ENCODE measurements around the gene TEX51. TPM values are rescaled to one million over a fixed set of nuclear protein-coding genes. Genes with fewer than 3 reads are reported as not detected.

TEX51 gene
- total and polyA plus RNA-seq, 2 donors from 2014 or later = 2.1 TPM; not detected in 1

DNA sequence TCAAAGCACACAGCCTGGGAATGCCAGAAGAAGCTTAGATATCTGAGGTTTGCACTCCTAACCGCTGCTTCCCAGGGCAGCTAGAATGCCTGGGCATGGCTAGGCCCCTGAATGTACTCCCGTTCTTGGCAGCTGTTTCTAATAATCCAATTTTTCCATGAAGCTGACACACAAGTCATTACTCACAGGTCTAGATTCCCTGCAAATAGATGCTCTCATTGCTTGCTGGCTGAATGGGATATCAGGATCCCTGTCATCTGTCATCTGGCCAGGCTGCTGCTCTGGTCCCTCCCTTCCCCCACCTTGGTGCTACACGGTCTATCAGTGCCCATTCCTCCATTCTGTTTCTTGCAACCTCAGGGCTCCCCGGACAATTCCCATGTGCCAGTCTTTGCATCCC lies 40.7 kb upstream of the TEX51 start:
- peaks cover 0 to 5% (median 0%) of the 10 kb centered on the region in 3 donors for H3K4me1 ChIP-seq (ENCODE audit: control insufficient read depth in 2 of 3, insufficient read depth in 2 of 3, low read depth in 1 of 3, low read length in 3 of 3)
- no peaks in the 10 kb centered on the region for H3K9me3 ChIP-seq (ENCODE audit: control insufficient read depth in 2 of 3, insufficient read depth in 1 of 3, low read length in 3 of 3)
- H3K4me3 ChIP-seq (ENCODE audit: low read length in 3 of 3) = no peak overlapping the region
- H3K9ac ChIP-seq (ENCODE audit: low read length in 3 of 3) = no peak overlapping the region
- H3K36me3 ChIP-seq (ENCODE audit: control insufficient read depth in 2 of 3, insufficient read depth in 3 of 3, low read length in 3 of 3) = no peaks in the 10 kb centered on the region
- intact Hi-C loops (cut with DNase I) = no loop called here
- DNase-seq = no peak
- no peaks in the 10 kb centered on the region for H3K27me3 ChIP-seq (ENCODE audit: control insufficient read depth, insufficient read depth, low read length)
- TF ChIP-seq, protein P1, sequence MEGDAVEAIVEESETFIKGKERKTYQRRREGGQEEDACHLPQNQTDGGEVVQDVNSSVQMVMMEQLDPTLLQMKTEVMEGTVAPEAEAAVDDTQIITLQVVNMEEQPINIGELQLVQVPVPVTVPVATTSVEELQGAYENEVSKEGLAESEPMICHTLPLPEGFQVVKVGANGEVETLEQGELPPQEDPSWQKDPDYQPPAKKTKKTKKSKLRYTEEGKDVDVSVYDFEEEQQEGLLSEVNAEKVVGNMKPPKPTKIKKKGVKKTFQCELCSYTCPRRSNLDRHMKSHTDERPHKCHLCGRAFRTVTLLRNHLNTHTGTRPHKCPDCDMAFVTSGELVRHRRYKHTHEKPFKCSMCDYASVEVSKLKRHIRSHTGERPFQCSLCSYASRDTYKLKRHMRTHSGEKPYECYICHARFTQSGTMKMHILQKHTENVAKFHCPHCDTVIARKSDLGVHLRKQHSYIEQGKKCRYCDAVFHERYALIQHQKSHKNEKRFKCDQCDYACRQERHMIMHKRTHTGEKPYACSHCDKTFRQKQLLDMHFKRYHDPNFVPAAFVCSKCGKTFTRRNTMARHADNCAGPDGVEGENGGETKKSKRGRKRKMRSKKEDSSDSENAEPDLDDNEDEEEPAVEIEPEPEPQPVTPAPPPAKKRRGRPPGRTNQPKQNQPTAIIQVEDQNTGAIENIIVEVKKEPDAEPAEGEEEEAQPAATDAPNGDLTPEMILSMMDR (IDR thresholded peaks at IDR 0.05; ENCODE audit: borderline replicate concordance, extremely low read depth, insufficient read depth) = no peak
- FAIRE-seq = no peak
- no peak overlapping the region for H3K27ac ChIP-seq (ENCODE audit: low read depth in 2 of 2, low read length in 2 of 2)

GRCh38 chr2:126858436-126858835 lies 40.3 kb upstream of the TEX51 start:
- no peak overlapping the region for H3K4me3 ChIP-seq (ENCODE audit: low read length in 3 of 3)
- TF ChIP-seq, protein P1 (IDR thresholded peaks at IDR 0.05; ENCODE audit: borderline replicate concordance, extremely low read depth, insufficient read depth) = no peak
- H3K27me3 ChIP-seq (ENCODE audit: control insufficient read depth, insufficient read depth, low read length) = no peaks in the 10 kb centered on the region
- no peaks in the 10 kb centered on the region for H3K36me3 ChIP-seq (ENCODE audit: control insufficient read depth in 2 of 3, insufficient read depth in 3 of 3, low read length in 3 of 3)
- H3K27ac ChIP-seq (ENCODE audit: low read depth in 2 of 2, low read length in 2 of 2) = no peak overlapping the region
- no peak overlapping the region for H3K9ac ChIP-seq (ENCODE audit: low read length in 3 of 3)
- no peaks in the 10 kb centered on the region for H3K9me3 ChIP-seq (ENCODE audit: control insufficient read depth in 2 of 3, insufficient read depth in 1 of 3, low read length in 3 of 3)
- FAIRE-seq (no peak), DNase-seq (no peak)
- intact Hi-C loops (cut with DNase I) = no loop called here
- peaks cover 0 to 5% (median 0%) of the 10 kb centered on the region in 3 donors for H3K4me1 ChIP-seq (ENCODE audit: control insufficient read depth in 2 of 3, insufficient read depth in 2 of 3, low read depth in 1 of 3, low read length in 3 of 3)

DNA sequence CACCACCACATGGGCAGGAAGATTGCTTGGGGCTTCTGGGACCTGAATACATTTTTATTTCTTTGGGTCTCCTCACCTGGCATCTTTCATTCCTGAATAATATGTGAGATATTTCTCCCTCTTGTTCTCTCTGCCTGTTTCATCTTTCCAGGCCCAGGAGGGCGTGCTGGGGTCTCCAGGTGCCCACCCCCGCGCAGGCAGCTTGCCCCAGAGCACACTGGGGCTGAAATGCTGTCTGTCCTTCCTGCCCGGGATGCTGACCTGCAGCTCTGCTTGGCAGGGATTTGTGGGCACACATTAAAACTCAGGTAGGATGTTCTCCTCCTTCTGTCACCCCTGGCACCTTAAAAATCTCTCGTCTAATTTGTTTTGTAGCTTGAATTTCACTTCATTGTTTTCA lies 39.7 kb upstream of the TEX51 start:
- DNase-seq (peak in 1 of 5 donors; percentile 26), FAIRE-seq (no peak)
- peaks cover 0 to 5% (median 0%) of the 10 kb centered on the region in 3 donors for H3K4me1 ChIP-seq (ENCODE audit: control insufficient read depth in 2 of 3, insufficient read depth in 2 of 3, low read depth in 1 of 3, low read length in 3 of 3)
- H3K36me3 ChIP-seq (ENCODE audit: control insufficient read depth in 2 of 3, insufficient read depth in 3 of 3, low read length in 3 of 3) = no peaks in the 10 kb centered on the region
- no peaks in the 10 kb centered on the region for H3K27me3 ChIP-seq (ENCODE audit: control insufficient read depth, insufficient read depth, low read length)
- H3K4me3 ChIP-seq (ENCODE audit: low read length in 3 of 3) = no peak overlapping the region
- no peak overlapping the region for H3K9ac ChIP-seq (ENCODE audit: low read length in 3 of 3)
- H3K27ac ChIP-seq (ENCODE audit: low read depth in 2 of 2, low read length in 2 of 2) = no peak overlapping the region
- intact Hi-C loops (cut with DNase I) = no loop called here
- H3K9me3 ChIP-seq (ENCODE audit: control insufficient read depth in 2 of 3, insufficient read depth in 1 of 3, low read length in 3 of 3) = no peaks in the 10 kb centered on the region
- TF ChIP-seq, protein P1 (IDR thresholded peaks at IDR 0.05; ENCODE audit: borderline replicate concordance, extremely low read depth, insufficient read depth) = no peak

DNA sequence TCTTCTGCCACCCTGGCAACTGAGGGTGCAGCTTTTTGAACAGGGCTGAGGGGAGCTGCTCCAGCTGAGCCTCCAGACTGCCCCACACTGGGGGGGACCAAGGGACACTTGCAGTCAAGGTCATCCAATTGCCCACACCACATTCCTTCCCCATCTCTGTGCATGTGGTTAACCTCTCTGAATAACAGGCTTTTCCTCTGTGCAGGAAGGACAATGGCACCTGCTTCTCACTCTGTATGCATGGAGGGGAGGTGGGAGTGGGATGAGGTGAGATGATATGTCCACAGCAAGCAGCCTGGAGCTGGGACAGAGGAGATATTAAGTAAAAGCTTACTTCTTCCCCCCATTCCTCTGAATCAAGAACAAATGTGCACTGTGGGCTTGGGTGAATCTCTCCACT lies 39.1 kb upstream of the TEX51 start:
- TF ChIP-seq, protein P1 (IDR thresholded peaks at IDR 0.05; ENCODE audit: borderline replicate concordance, extremely low read depth, insufficient read depth) = no peak
- FAIRE-seq (no peak), DNase-seq (no peak)
- no peaks in the 10 kb centered on the region for H3K9me3 ChIP-seq (ENCODE audit: control insufficient read depth in 2 of 3, insufficient read depth in 1 of 3, low read length in 3 of 3)
- no peaks in the 10 kb centered on the region for H3K27me3 ChIP-seq (ENCODE audit: control insufficient read depth, insufficient read depth, low read length)
- H3K4me1 ChIP-seq (ENCODE audit: control insufficient read depth in 2 of 3, insufficient read depth in 2 of 3, low read depth in 1 of 3, low read length in 3 of 3) = peaks cover 0 to 5% (median 0%) of the 10 kb centered on the region in 3 donors
- no peak overlapping the region for H3K27ac ChIP-seq (ENCODE audit: low read depth in 2 of 2, low read length in 2 of 2)
- intact Hi-C loops (cut with DNase I) = no loop called here
- H3K36me3 ChIP-seq (ENCODE audit: control insufficient read depth in 2 of 3, insufficient read depth in 3 of 3, low read length in 3 of 3) = no peaks in the 10 kb centered on the region
- no peak overlapping the region for H3K9ac ChIP-seq (ENCODE audit: low read length in 3 of 3)
- H3K4me3 ChIP-seq (ENCODE audit: low read length in 3 of 3) = no peak overlapping the region

Data from kidney (tissue), 14 donors.